Activated T-helper 1 cell treated with anti-CD3 and anti-CD28 coated beads, Interleukin-12 subunit alpha, Interleukin-12 subunit beta, Interleukin-2, Interleukin-4 antibody, amounts not matched to agents 30 ng/mL and 10 ng/mL and 1 ng/mL, durations not matched to agents 14 hours and 24 hours and 36 hours (primary cell): Measurements from ENCODE around the gene VCP. TPM values are rescaled to one million over a fixed set of nuclear protein-coding genes. Genes with fewer than 3 reads are reported as not detected.
A peak's percentile ranks its signal among the peaks of the same experiment; 100 is the strongest.

Source experiments
- DNase-seq: peaks from one replicate; pipeline ENCODE4 v3.0.0; 2021; ENCODE audit warnings: low spot score
- H3K27ac Mint-ChIP-seq: one replicate; pipeline ENCODE4 v1.8.0; 2021; ENCODE audit warnings: mild to moderate bottlenecking, mixed read lengths
- H3K27me3 Mint-ChIP-seq: one replicate; pipeline ENCODE4 v1.8.0; 2022; ENCODE audit warnings: mild to moderate bottlenecking, moderate library complexity, mixed read lengths; ENCODE audit not compliant: insufficient read depth
- H3K36me3 Mint-ChIP-seq: one replicate; pipeline ENCODE4 v1.8.0; 2021; ENCODE audit warnings: low read depth, mixed read lengths
- H3K4me1 Mint-ChIP-seq: one replicate; pipeline ENCODE4 v1.8.0; 2021; ENCODE audit warnings: low read depth, mixed read lengths
- H3K4me3 Mint-ChIP-seq: one replicate; pipeline ENCODE4 v1.8.0; 2021; ENCODE audit warnings: mild to moderate bottlenecking, moderate library complexity, mixed read lengths
- H3K9me3 Mint-ChIP-seq: one replicate; pipeline ENCODE4 v1.8.0; 2021; ENCODE audit warnings: mixed read lengths
- intact Hi-C: fragments of 100-400 bp; cut with micrococcal nuclease; formaldehyde crosslinking; loops from one replicate; pipeline ENCODE4 v1.15.1; 2024
- total RNA-seq: library from RNA; stranded (reverse); gene quantifications from 2 replicates; pipeline ENCODE4 v1.2.3, GENCODE V29; 2022

The VCP gene
- total RNA-seq, 1 donor from 2014 or later, result 334 TPM

DNA sequence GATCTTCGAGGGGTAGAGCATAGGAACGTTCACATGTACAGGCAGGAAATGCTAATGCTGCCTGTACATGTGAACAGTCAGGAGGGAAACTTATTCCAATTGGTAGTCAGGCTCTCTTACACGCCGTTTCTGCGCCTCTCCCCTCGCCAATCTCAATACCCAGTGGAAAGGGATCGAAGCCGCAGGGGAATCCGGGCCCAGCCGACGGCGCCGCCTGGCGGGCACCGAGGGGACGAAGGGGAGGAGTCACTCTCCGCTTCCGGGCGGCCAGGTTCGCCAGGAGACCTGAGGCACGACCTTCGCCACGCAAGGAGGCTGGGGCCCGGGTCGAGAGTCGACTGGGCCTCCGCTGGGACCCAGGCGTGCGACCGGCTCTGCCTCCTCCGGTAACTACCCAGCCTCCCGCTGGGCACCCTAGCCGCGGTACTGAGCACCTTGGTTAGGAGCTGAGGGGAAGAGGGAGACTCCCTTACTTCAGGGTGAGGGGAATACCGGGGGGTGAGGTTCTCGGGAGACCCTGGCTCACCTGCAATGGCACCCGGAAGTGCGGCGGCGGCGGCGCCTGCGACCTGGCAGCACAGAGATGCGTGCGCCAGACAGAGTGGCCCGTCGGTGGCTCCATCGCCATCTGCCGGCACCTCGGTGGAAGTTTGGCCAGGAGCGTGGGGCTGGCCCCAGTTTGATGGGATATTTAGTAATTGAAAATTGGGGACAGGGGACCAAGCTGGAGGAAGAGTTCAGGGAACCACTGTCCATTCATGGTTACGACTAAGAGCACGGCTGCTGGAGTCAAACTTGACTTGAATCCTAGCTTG, 23.8 kb upstream of the VCP start, which contains the start of gene PIGO:
Gene PIGO (minus strand): TSS at position 557 of the 815 bp plus-strand sequence. CDS start 1,026 bp downstream, outside the sequence.
- H3K4me3 Mint-ChIP-seq, result peak within 1 kb of the TSS; percentile 85
- intact Hi-C loops, result loop anchor here (1.0 to 5.0 kb wide), 10 partner anchors 15 to 394 kb away; partner anchors contain the start of genes DNAJB5 and VCP
- peak within 1 kb of the TSS; percentile 90 for H3K27ac Mint-ChIP-seq
- H3K27me3 Mint-ChIP-seq, result no peaks in the 10 kb centered on the region
- peak; percentile 85 for DNase-seq
- peaks cover 33% of the 10 kb centered on the region for H3K4me1 Mint-ChIP-seq
- no peaks in the 10 kb centered on the region for H3K9me3 Mint-ChIP-seq
- H3K36me3 Mint-ChIP-seq, result peaks cover 30% of the 10 kb centered on the region

- H3K4me1 Mint-ChIP-seq, result peaks cover 15% of the 10 kb centered on the region
- intact Hi-C loops, result no loop called here
- no peak overlapping the region for H3K4me3 Mint-ChIP-seq
- H3K36me3 Mint-ChIP-seq, result peaks cover 30% of the 10 kb centered on the region
- no peak for DNase-seq
- no peaks in the 10 kb centered on the region for H3K27me3 Mint-ChIP-seq
- H3K9me3 Mint-ChIP-seq, result no peaks in the 10 kb centered on the region
- no peak overlapping the region for H3K27ac Mint-ChIP-seq
Measured at GRCh38 chr9:35091536-35091935, 19.1 kb upstream of the VCP start.

- DNase-seq, result no peak
- intact Hi-C loops, result no loop called here
- Mint-ChIP-seq H3K27me3 (no peaks in the 10 kb centered on the region), H3K4me1 (peaks cover 2% of the 10 kb centered on the region), H3K27ac (no peak overlapping the region), H3K36me3 (peaks cover 26% of the 10 kb centered on the region), H3K4me3 (no peak overlapping the region), H3K9me3 (no peaks in the 10 kb centered on the region)
Measured at GRCh38 chr9:35089434-35089833, 17.0 kb upstream of the VCP start.

GRCh38 chr9:35085078-35085477, 12.7 kb upstream of the VCP start:
- DNase-seq, result no peak
- no peak overlapping the region for H3K4me3 Mint-ChIP-seq
- H3K9me3 Mint-ChIP-seq, result no peaks in the 10 kb centered on the region
- H3K27ac Mint-ChIP-seq, result no peak overlapping the region
- no peaks in the 10 kb centered on the region for H3K27me3 Mint-ChIP-seq
- peaks cover 4% of the 10 kb centered on the region for H3K4me1 Mint-ChIP-seq
- peaks cover 16% of the 10 kb centered on the region for H3K36me3 Mint-ChIP-seq
- intact Hi-C loops, result no loop called here

DNA sequence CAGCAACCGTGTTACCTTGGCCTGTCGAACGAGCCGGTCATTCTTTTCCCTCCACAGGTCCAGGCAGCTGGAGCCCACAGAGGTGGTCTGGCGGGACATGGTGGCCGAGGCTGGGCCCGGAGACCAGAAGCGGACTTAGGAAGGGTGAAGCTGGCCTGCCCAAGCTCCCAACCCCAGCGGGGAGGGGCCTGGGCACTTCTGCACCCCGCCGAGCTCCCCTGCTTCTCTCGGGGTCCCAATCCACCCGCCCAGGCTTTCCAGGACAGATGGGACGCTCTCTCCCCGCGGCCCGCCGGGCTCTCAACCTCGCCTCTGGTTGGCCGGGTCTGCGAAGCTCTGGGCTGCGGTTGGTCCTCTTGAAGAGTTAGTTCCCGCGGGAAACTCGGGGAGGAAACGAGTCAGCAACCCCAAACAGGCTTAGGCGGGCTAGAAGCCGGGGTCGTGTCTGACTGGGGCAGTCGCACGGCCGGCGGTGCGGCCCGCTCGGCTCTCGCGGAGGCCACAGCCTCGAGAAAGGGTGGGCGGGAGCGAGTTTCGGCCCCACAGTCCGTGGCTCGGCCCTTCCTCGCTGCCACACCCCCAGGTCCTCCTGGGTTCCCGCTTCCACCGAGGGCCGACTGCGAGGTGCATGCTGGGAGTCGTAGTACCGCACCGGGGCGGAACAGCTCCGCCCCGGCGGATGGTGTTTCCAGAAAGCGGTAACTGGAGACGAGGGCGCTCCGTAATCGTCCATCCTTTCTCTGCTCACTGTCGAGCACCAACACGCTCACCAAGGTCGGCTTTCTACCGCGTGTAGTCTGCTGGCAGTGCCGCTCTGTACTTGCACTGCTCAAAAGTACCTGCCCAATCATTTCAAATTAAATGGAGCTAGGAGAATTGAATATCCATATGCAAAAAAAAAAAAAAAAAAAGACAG, 7.3 kb upstream of the VCP start, which contains the start of gene FANCG:
Gene FANCG (minus strand): TSS at position 517 of the 916 bp plus-strand sequence. CDS start 418 bp downstream, at position 99.
- peaks cover 21% of the 10 kb centered on the region for H3K36me3 Mint-ChIP-seq
- intact Hi-C loops, result loop anchor here (1.0 to 10.0 kb wide), 9 partner anchors 7 to 1607 kb away; partner anchors contain the start of genes CCL27, DNAI1, FAM219A and NOL6
- peak within 1 kb of the TSS; percentile 96 for H3K4me3 Mint-ChIP-seq
- peak within 1 kb of the TSS; percentile 98 for H3K27ac Mint-ChIP-seq
- H3K4me1 Mint-ChIP-seq, result peaks cover 32% of the 10 kb centered on the region
- H3K9me3 Mint-ChIP-seq, result no peaks in the 10 kb centered on the region
- no peaks in the 10 kb centered on the region for H3K27me3 Mint-ChIP-seq
- DNase-seq, result peak; percentile 86

- Mint-ChIP-seq H3K27me3 (no peaks in the 10 kb centered on the region), H3K36me3 (peaks cover 23% of the 10 kb centered on the region), H3K4me1 (peaks cover 32% of the 10 kb centered on the region), H3K4me3 (peak overlapping the region; percentile 96), H3K27ac (peak overlapping the region; percentile 76), H3K9me3 (no peaks in the 10 kb centered on the region)
- intact Hi-C loops, result loop anchor here (1.0 to 10.0 kb wide), 5 partner anchors 37 to 1607 kb away; partner anchors contain the start of genes CCL27, DNAI1, FAM219A and NOL6
- peak; percentile 4 for DNase-seq
Measured at GRCh38 chr9:35079041-35079425, 6.6 kb upstream of the VCP start.

DNA sequence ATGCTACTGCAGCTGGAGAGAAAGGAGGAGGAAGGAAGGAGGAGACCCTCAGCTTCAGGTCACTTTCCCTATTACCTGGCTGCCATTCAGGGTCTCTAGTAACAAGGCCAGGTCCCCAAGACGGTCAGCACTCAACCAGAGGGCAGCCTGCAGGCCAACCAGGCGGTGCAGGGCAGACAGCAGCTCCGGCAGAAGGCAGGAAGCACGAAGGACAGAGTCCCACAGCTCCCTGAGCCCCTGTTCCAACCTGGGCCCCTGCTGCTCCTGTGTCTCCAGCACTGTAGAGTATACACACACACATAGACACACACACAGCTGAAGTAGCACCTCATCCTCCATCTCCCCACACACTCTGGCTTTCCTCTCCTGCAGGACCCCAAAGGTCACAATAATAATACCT, 5.6 kb upstream of the VCP start:
- intact Hi-C loops, result loop anchor here (5.0 to 10.0 kb wide), 4 partner anchors 413 to 1606 kb away; partner anchors contain the start of genes CCL27, DNAI1, FAM219A and NOL6
- Mint-ChIP-seq H3K27ac (peak overlapping the region; percentile 76), H3K27me3 (no peaks in the 10 kb centered on the region), H3K36me3 (peaks cover 29% of the 10 kb centered on the region), H3K9me3 (no peaks in the 10 kb centered on the region), H3K4me1 (peaks cover 39% of the 10 kb centered on the region), H3K4me3 (peak overlapping the region; percentile 96)
- no peak for DNase-seq

- DNase-seq, result no peak
- intact Hi-C loops, result loop anchor here (5.0 to 10.0 kb wide), 4 partner anchors 412 to 1605 kb away; partner anchors contain the start of genes CCL27, DNAI1, FAM219A and NOL6
- Mint-ChIP-seq H3K36me3 (peaks cover 29% of the 10 kb centered on the region), H3K27ac (peak overlapping the region; percentile 59), H3K4me3 (peak overlapping the region; percentile 62), H3K9me3 (no peaks in the 10 kb centered on the region), H3K4me1 (peaks cover 44% of the 10 kb centered on the region), H3K27me3 (no peaks in the 10 kb centered on the region)
Measured at GRCh38 chr9:35076848-35077247, 4.4 kb upstream of the VCP start.

GRCh38 chr9:35075358-35075757, 2.9 kb upstream of the VCP start:
- no peak overlapping the region for H3K4me3 Mint-ChIP-seq
- DNase-seq, result no peak
- H3K27me3 Mint-ChIP-seq, result no peaks in the 10 kb centered on the region
- intact Hi-C loops, result loop anchor here (5.0 to 10.0 kb wide), 4 partner anchors 411 to 1603 kb away; partner anchors contain the start of genes CCL27, DNAI1, FAM219A and NOL6
- H3K36me3 Mint-ChIP-seq, result peaks cover 41% of the 10 kb centered on the region
- no peak overlapping the region for H3K27ac Mint-ChIP-seq
- H3K4me1 Mint-ChIP-seq, result peaks cover 51% of the 10 kb centered on the region
- no peaks in the 10 kb centered on the region for H3K9me3 Mint-ChIP-seq

DNA sequence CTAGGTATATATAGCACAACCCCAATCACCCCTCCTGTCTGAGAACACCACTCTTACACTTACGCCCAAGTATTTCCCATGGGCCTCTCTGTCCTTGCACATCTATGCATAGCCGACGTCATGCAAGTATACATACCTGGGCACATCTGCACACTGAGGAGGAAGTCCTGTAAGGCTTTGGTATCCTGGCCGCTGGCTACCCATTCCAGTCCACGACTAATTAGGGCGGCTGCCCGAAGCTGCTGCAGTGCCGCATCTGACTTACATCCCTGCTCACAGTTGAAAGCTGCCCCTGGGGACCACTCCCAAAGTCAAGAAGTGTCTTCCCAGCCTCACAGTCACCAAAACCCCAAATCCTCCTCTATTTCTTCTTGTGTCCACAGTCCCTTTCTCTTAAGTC, 2.4 kb upstream of the VCP start:
- intact Hi-C loops, result loop anchor here (5.0 to 10.0 kb wide), 5 partner anchors 410 to 1602 kb away; partner anchors contain the start of genes CCL27, DNAI1, FAM219A and NOL6
- no peaks in the 10 kb centered on the region for H3K27me3 Mint-ChIP-seq
- no peak overlapping the region for H3K4me3 Mint-ChIP-seq
- DNase-seq, result no peak
- peaks cover 52% of the 10 kb centered on the region for H3K4me1 Mint-ChIP-seq
- peak overlapping the region; percentile 33 for H3K27ac Mint-ChIP-seq
- no peaks in the 10 kb centered on the region for H3K9me3 Mint-ChIP-seq
- peaks cover 46% of the 10 kb centered on the region for H3K36me3 Mint-ChIP-seq

- no peaks in the 10 kb centered on the region for H3K9me3 Mint-ChIP-seq
- H3K27me3 Mint-ChIP-seq, result no peaks in the 10 kb centered on the region
- peaks cover 46% of the 10 kb centered on the region for H3K36me3 Mint-ChIP-seq
- no peak for DNase-seq
- no peak overlapping the region for H3K27ac Mint-ChIP-seq
- intact Hi-C loops, result loop anchor here (5.0 to 10.0 kb wide), 4 partner anchors 409 to 619 kb away; partner anchors contain the start of genes CCL27, DNAI1, FAM219A and SIGMAR1
- H3K4me3 Mint-ChIP-seq, result no peak overlapping the region
- H3K4me1 Mint-ChIP-seq, result peaks cover 56% of the 10 kb centered on the region
Measured at GRCh38 chr9:35074141-35074540, 1.7 kb upstream of the VCP start.

DNA sequence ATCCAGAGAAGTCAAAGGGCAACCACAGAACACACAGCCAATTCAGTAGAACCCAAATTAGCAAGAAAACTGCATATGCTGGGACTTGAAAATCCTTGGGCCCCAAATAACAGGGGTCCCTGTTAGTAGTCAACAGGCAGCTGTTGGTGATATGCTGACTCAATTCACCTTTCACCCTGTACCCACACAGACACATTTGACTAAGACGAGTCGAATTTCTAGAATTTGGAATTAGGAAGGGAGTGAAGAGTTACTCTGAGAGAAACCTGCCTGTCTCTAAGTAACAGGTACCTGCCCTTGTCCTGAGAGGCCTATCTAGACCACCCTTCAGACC, 821 bp upstream of the VCP start:
- H3K27me3 Mint-ChIP-seq, result no peaks in the 10 kb centered on the region
- intact Hi-C loops, result loop anchor here (5.0 to 10.0 kb wide), 4 partner anchors 408 to 618 kb away; partner anchors contain the start of genes CCL27, DNAI1, FAM219A and SIGMAR1
- H3K9me3 Mint-ChIP-seq, result no peaks in the 10 kb centered on the region
- DNase-seq, result no peak
- H3K27ac Mint-ChIP-seq, result peak overlapping the region; percentile 92
- peak overlapping the region; percentile 95 for H3K4me3 Mint-ChIP-seq
- H3K36me3 Mint-ChIP-seq, result peaks cover 53% of the 10 kb centered on the region
- H3K4me1 Mint-ChIP-seq, result peaks cover 56% of the 10 kb centered on the region
